ENCODE measurements around the gene SESN3. TPM values are rescaled to one million over a fixed set of nuclear protein-coding genes. Genes with fewer than 3 reads are reported as not detected.
"Not testable (repeated sequence)": the region's sequence is repeated elsewhere in the genome, so short reads cannot be mapped to it uniquely, and the experiment has no call there.

The SESN3 gene
- total RNA-seq, 1 donor = 6.9 TPM

- no peak for TF ChIP-seq CTCF (IDR thresholded peaks at IDR 0.05; ENCODE audit: insufficient read depth, low read depth, low read length)
- no peak overlapping the region for H3K4me3 ChIP-seq (ENCODE audit: low read depth, low read length)
- DNase-seq (ENCODE audit: low read depth) = peak; percentile 46
Measured at GRCh38 chr11:95256321-95256779, 25.3 kb upstream of the SESN3 start.

- no peak for TF ChIP-seq CTCF (IDR thresholded peaks at IDR 0.05; ENCODE audit: insufficient read depth, low read depth, low read length)
- no peak overlapping the region for H3K4me3 ChIP-seq (ENCODE audit: low read depth, low read length)
- no peak for DNase-seq (ENCODE audit: low read depth)
Measured at GRCh38 chr11:95255251-95256145, 24.5 kb upstream of the SESN3 start.

- TF ChIP-seq CTCF (IDR thresholded peaks at IDR 0.05; ENCODE audit: insufficient read depth, low read depth, low read length) = no peak
- H3K4me3 ChIP-seq (ENCODE audit: low read depth, low read length) = no peak overlapping the region
- DNase-seq (ENCODE audit: low read depth) = no peak
Measured at GRCh38 chr11:95254716-95255115, 23.7 kb upstream of the SESN3 start.

GRCh38 chr11:95254131-95254704 lies 23.2 kb upstream of the SESN3 start:
- no peak for TF ChIP-seq CTCF (IDR thresholded peaks at IDR 0.05; ENCODE audit: insufficient read depth, low read depth, low read length)
- peak overlapping the region; percentile 51 for H3K4me3 ChIP-seq (ENCODE audit: low read depth, low read length)
- peak; percentile 87 for DNase-seq (ENCODE audit: low read depth)

- no peak for DNase-seq (ENCODE audit: low read depth)
Measured at GRCh38 chr11:95253141-95253540, 22.1 kb upstream of the SESN3 start.

GRCh38 chr11:95252586-95252985 lies 21.6 kb upstream of the SESN3 start:
- H3K4me3 ChIP-seq (ENCODE audit: low read depth, low read length) = no peak overlapping the region
- DNase-seq (ENCODE audit: low read depth) = no peak
- TF ChIP-seq CTCF (IDR thresholded peaks at IDR 0.05; ENCODE audit: insufficient read depth, low read depth, low read length) = no peak

More at GRCh38 chr11:95253141-95253540, 22.1 kb upstream of the SESN3 start:
- H3K4me3 ChIP-seq (ENCODE audit: low read depth, low read length) = no peak overlapping the region
- TF ChIP-seq CTCF (IDR thresholded peaks at IDR 0.05; ENCODE audit: insufficient read depth, low read depth, low read length) = no peak

- not testable (repeated sequence) for H3K4me3 ChIP-seq (ENCODE audit: low read depth, low read length)
Measured at GRCh38 chr11:95251896-95252295, 20.9 kb upstream of the SESN3 start.

More at GRCh38 chr11:95251896-95252295, 20.9 kb upstream of the SESN3 start:
- not testable (repeated sequence) for DNase-seq (ENCODE audit: low read depth)
